Endothelial cell of umbilical vein (primary cell): ENCODE measurements around the gene SESTD1. TPM values are rescaled to one million over a fixed set of nuclear protein-coding genes. Genes with fewer than 3 reads are reported as not detected.

Experiments used
- BruUV-seq: library from RNA; stranded (reverse); fragments of 400-500 nt; replicated peaks from 2 replicates; lab custom pipeline; 2021; lab: Mats Ljungman, UMichigan
- CTCF ChIA-PET: fragments of 300-600, 350-600 bp; sonication (Branson Sonifier 250); formaldehyde crosslinking; loops from one replicate; lab custom pipeline; 2021; ENCODE audit warnings: antibody characterized with exemption, inconsistent platforms; lab: Charles Lee
- POLR2A ChIA-PET: fragments of 300-600, 350-600 bp; sonication (Branson Sonifier 250); formaldehyde crosslinking; loops from one replicate; lab custom pipeline; 2021; ENCODE audit warnings: antibody characterized with exemption, inconsistent platforms; lab: Charles Lee
- DNase-seq: peaks from one replicate; pipeline ENCODE4 v3.0.0-alpha.2; 2011; ENCODE audit warnings: low read depth, low spot score
- FAIRE-seq: peaks from 2 replicates; lab custom pipeline; 2011; peaks lifted over from hg19 to GRCh38; lab: Jason Lieb, UNC
- H2AFZ ChIP-seq: 2 replicates; pipeline ENCODE4 v1.6.0; 2012; ENCODE audit warnings: low read depth, low read length, control low read depth, inconsistent platforms
- H3K27ac ChIP-seq: 2 replicates; pipeline ENCODE4 v1.5.1; 2011; ENCODE audit warnings: low read depth, mild to moderate bottlenecking, control low read depth, low read length, moderate library complexity; ENCODE audit not compliant: insufficient read depth
- H3K27me3 ChIP-seq, 2 experiments: 2 replicates each; pipeline versions ENCODE4 v1.6.0 to v1.6.1; 2011; ENCODE audit warnings: low read length in 2 of 2, mixed read lengths in 1 of 2; ENCODE audit not compliant: control insufficient read depth in 2 of 2, insufficient read depth in 2 of 2
- H3K36me3 ChIP-seq, 2 experiments: 2 replicates in 1 of 2; 3 replicates in 1 of 2; pipeline ENCODE4 v1.5.1; 2011; ENCODE audit warnings: low read length in 2 of 2, mild to moderate bottlenecking in 1 of 2, moderate library complexity in 1 of 2; ENCODE audit not compliant: control insufficient read depth in 2 of 2, insufficient read depth in 2 of 2; ENCODE audit errors: extremely low read depth in 1 of 2
- H3K4me1 ChIP-seq: 3 replicates; pipeline ENCODE4 v1.5.1; 2011; ENCODE audit warnings: mild to moderate bottlenecking, low read length; ENCODE audit not compliant: control insufficient read depth, insufficient read depth; ENCODE audit errors: extremely low read depth
- H3K4me2 ChIP-seq: 2 replicates; pipeline ENCODE4 v1.6.1; 2011; ENCODE audit warnings: low read length, control low read depth, mixed read lengths; ENCODE audit not compliant: insufficient read depth
- H3K4me3 ChIP-seq, 3 experiments: fragments of 200-600 bp in 1 of 3; sonication (generic), shearing (Covaris generic) in 1 of 3; replicated peaks in 1 of 3; 2 replicates each; pipeline ENCODE4 v1.5.1; 2011 to 2016; ENCODE audit warnings: control low read depth in 3 of 3, low read length in 3 of 3, mild to moderate bottlenecking in 2 of 3, inconsistent platforms in 1 of 3, low read depth in 1 of 3, moderate library complexity in 1 of 3; ENCODE audit not compliant: insufficient read depth in 1 of 3
- H3K79me2 ChIP-seq: 2 replicates; pipeline ENCODE4 v1.6.0; 2012; ENCODE audit warnings: low read length, inconsistent platforms; ENCODE audit not compliant: control insufficient read depth, insufficient read depth
- H3K9ac ChIP-seq: replicated peaks from 2 replicates; pipeline ENCODE3; 2011; ENCODE audit warnings: low read length, control low read depth; ENCODE audit not compliant: insufficient read depth; ENCODE audit errors: extremely low read depth
- H3K9me1 ChIP-seq: replicated peaks from 3 replicates; pipeline ENCODE4 v1.6.0; 2011; ENCODE audit warnings: mild to moderate bottlenecking, low read length; ENCODE audit not compliant: control insufficient read depth, insufficient read depth; ENCODE audit errors: extremely low read depth
- H3K9me3 ChIP-seq: replicated peaks from 2 replicates; pipeline ENCODE4 v1.5.1; 2012; ENCODE audit warnings: low read length, inconsistent platforms; ENCODE audit not compliant: control insufficient read depth, insufficient read depth
- H4K20me1 ChIP-seq: replicated peaks from 2 replicates; pipeline ENCODE3; 2011; ENCODE audit warnings: mild to moderate bottlenecking, low read length; ENCODE audit not compliant: control insufficient read depth, insufficient read depth; ENCODE audit errors: extremely low read depth
- EZH2 ChIP-seq: IDR thresholded peaks from 2 replicates; pipeline ENCODE4 v1.6.1; 2012; ENCODE audit warnings: borderline replicate concordance, low read depth, mild to moderate bottlenecking, moderate library complexity, low read length, inconsistent platforms; ENCODE audit not compliant: severe bottlenecking
- FOS ChIP-seq: IDR thresholded peaks from 2 replicates; pipeline ENCODE4 v1.6.1; 2011; ENCODE audit warnings: mild to moderate bottlenecking, low read length, moderate library complexity, borderline replicate concordance; ENCODE audit not compliant: insufficient read depth
- GATA2 ChIP-seq: IDR thresholded peaks from 2 replicates; pipeline ENCODE4 v1.7.0; 2011; ENCODE audit warnings: low read depth, mild to moderate bottlenecking, moderate library complexity, mixed read lengths, low read length; ENCODE audit not compliant: insufficient read length, insufficient read depth
- JUN ChIP-seq: IDR thresholded peaks from 2 replicates; pipeline ENCODE4 v1.6.1; 2011; ENCODE audit warnings: borderline replicate concordance, low read depth; ENCODE audit not compliant: insufficient read length, insufficient read depth
- MAX ChIP-seq: IDR thresholded peaks from 2 replicates; pipeline ENCODE4 v1.6.1; 2011; ENCODE audit not compliant: insufficient read depth, insufficient read length
- MYC ChIP-seq: IDR thresholded peaks from one replicate; pipeline ENCODE4 v1.6.1; 2011; ENCODE audit warnings: mild to moderate bottlenecking, low read depth, low read length
- POLR2A ChIP-seq: IDR thresholded peaks from 2 replicates; pipeline ENCODE4 v1.6.1; 2012; ENCODE audit warnings: low read depth, mild to moderate bottlenecking, control low read depth, low read length
- POLR2AphosphoS5 ChIP-seq: IDR thresholded peaks from 2 replicates; pipeline ENCODE4 v1.6.1; 2012; ENCODE audit warnings: low read depth, mild to moderate bottlenecking, control low read depth, low read length, moderate library complexity; ENCODE audit not compliant: insufficient read depth
- dilution Hi-C: fragments of 300-500 bp; cut with MboI; formaldehyde crosslinking; loops from one replicate; pipeline ENCODE4 v1.15.0; 2019; ENCODE audit warnings: low sequenced_read_pairs; ENCODE audit not compliant: extremely low pct_ligation_motif_present
- intact Hi-C: fragments of 100-400 bp; cut with micrococcal nuclease; formaldehyde crosslinking; loops from one replicate; pipeline ENCODE4 v1.10.0; 2022
- polyA plus RNA-seq, 4 experiments: library from polyadenylated mRNA; depleted of rRNA in 3 of 4; stranded (reverse) in 3 of 4; unstranded in 1 of 4; fragments of >200 nt; gene quantifications; 2 replicates each; pipeline versions ENCODE4 v1.2.1 to v1.2.3, GENCODE V29; 2011 to 2012; ENCODE audit warnings: missing spikeins in 1 of 4
- total RNA-seq: library from RNA; stranded (reverse); gene quantifications from 2 replicates; pipeline ENCODE4 v1.2.3, GENCODE V29; 2021
- TF ChIP-seq, protein P1 (sequence below), 2 donors: IDR thresholded peaks; 1 replicate in 1 of 2; 2 replicates in 1 of 2; pipeline ENCODE4 v1.5.1; 2011; ENCODE audit warnings: low read length in 2 of 2, mild to moderate bottlenecking in 2 of 2, moderate library complexity in 2 of 2, control low read depth in 1 of 2, inconsistent platforms in 1 of 2, low read depth in 1 of 2; ENCODE audit not compliant: insufficient read depth in 1 of 2; ENCODE audit errors: extremely low read depth in 1 of 2

The SESTD1 gene
- total and polyA plus RNA-seq, 2 donors (not counting 3 experiments of a cell fraction or from before 2014, with no cell fraction given): 9.8 to 72.4 TPM

DNA sequence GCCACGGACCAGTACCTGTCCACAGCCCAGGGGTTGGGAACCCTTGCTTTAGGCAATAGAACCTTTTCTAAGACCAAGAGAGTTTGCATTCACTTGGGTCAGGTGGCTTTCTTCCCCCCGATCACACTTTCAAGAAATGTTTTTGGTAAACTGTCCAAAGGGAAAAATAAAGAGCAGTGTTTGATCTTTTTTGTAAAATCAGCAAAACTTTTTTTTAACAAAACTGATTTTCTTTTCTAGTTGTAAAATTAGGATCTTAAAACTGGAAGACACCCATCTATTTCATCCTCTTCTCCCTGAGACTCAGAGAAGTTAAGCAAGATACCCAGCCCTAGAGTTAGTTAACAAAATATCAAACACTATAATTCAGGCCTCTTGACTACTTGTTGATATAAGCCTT lies 6.1 kb upstream of the SESTD1 start:
- H3K4me1 ChIP-seq: peaks cover 20% of the 10 kb centered on the region
- H3K27ac ChIP-seq: no peak overlapping the region
- H4K20me1 ChIP-seq: no peaks in the 10 kb centered on the region
- H3K9ac ChIP-seq: no peak overlapping the region
- no peaks in the 10 kb centered on the region for H3K27me3 ChIP-seq
- no peak overlapping the region for H2AFZ ChIP-seq
- H3K9me3 ChIP-seq: no peaks in the 10 kb centered on the region
- H3K9me1 ChIP-seq: no peaks in the 10 kb centered on the region
- FAIRE-seq (no peak), DNase-seq (no peak)
- ChIA-PET CTCF (no interaction called here), POLR2A (no interaction called here)
- no peaks in the 10 kb centered on the region for H3K79me2 ChIP-seq
- dilution Hi-C loops: no loop called here
- H3K4me3 ChIP-seq: no peak overlapping the region
- TF ChIP-seq POLR2AphosphoS5: no peak
- TF ChIP-seq, protein P1, sequence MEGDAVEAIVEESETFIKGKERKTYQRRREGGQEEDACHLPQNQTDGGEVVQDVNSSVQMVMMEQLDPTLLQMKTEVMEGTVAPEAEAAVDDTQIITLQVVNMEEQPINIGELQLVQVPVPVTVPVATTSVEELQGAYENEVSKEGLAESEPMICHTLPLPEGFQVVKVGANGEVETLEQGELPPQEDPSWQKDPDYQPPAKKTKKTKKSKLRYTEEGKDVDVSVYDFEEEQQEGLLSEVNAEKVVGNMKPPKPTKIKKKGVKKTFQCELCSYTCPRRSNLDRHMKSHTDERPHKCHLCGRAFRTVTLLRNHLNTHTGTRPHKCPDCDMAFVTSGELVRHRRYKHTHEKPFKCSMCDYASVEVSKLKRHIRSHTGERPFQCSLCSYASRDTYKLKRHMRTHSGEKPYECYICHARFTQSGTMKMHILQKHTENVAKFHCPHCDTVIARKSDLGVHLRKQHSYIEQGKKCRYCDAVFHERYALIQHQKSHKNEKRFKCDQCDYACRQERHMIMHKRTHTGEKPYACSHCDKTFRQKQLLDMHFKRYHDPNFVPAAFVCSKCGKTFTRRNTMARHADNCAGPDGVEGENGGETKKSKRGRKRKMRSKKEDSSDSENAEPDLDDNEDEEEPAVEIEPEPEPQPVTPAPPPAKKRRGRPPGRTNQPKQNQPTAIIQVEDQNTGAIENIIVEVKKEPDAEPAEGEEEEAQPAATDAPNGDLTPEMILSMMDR (IDR thresholded peaks at IDR 0.05; ENCODE audit: extremely low read depth in 1 of 2, insufficient read depth in 1 of 2, low read depth in 1 of 2, low read length in 2 of 2): no peak
- TF ChIP-seq POLR2A: no peak
- TF ChIP-seq EZH2: no peak
- no peak for TF ChIP-seq GATA2
- no peak for TF ChIP-seq MYC
- no peak for TF ChIP-seq FOS
- TF ChIP-seq MAX: no peak
- no peak for TF ChIP-seq JUN
- BruUV-seq: no TSS peak
- intact Hi-C loops: loop anchor here (5.0 kb wide), 1 partner anchor 443 kb away; no protein-coding TSS in a partner anchor
- H3K4me2 ChIP-seq: no peak overlapping the region
- no peaks in the 10 kb centered on the region for H3K36me3 ChIP-seq
